ENCODE data around the gene GCN1. TPM values are rescaled to one million over a fixed set of nuclear protein-coding genes. Genes with fewer than 3 reads are reported as not detected.

The GCN1 gene
- polyA plus RNA-seq, 3 donors = 5.0 to 22.1 (median 8.3) TPM

DNA sequence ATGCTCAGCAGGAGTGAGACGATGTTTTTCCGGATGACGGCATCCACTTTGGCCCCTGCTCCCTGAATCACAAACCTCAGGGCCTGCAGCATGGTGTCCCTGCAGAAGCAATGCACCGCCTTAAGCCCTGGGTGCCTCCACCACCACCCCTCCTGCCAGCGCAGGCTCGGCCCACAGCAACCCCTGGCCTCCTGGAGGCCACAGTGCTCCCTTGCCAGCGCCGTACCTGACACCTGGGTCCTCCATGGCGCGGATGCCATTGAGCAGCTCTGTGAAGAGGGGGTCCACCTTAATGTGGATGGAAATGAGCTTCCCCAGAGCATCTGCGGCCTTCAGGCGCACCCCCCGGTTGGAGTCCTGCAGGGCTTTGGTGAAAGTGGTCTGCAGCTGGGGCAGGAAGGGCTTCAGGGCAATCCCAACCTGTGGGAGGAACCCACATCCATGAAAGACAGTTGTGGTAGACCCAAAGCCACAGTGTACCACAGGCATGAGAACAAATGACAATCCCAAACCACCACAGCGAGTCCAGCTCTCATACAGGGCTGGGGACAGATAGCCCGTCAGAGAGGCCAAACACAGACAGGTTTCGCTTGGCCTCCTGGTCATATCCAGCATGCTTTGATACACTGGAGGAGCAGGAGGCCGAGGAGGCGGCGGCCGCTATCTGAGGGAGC lies 60.1 kb downstream of the GCN1 start:
- Histone ChIP-seq H3K9me3 (replicated peaks in 1 of 2; ENCODE audit: control insufficient read depth in 1 of 2, insufficient read depth in 1 of 2, low read length in 2 of 2) (no peaks in the 10 kb centered on the region), H3K36me3 (replicated peaks in 1 of 2; ENCODE audit: control insufficient read depth in 1 of 2, insufficient read depth in 2 of 2, low read length in 2 of 2) (peaks cover 98 to 100% of the 10 kb centered on the region in 2 donors), H2AFZ (ENCODE audit: insufficient read depth, low read depth, low read length, poor library complexity, severe bottlenecking) (no peak overlapping the region), H3K27ac (ENCODE audit: low read depth in 1 of 2, low read length in 2 of 2) (no peak overlapping the region), H3K27me3 (ENCODE audit: control insufficient read depth in 2 of 2, insufficient read depth in 2 of 2, low read length in 2 of 2) (no peaks in the 10 kb centered on the region), H3K4me1 (ENCODE audit: control insufficient read depth in 1 of 2, insufficient read depth in 2 of 2, low read length in 2 of 2) (no peaks in the 10 kb centered on the region), H3K4me2 (replicated peaks; ENCODE audit: extremely low read depth, low read length, poor library complexity, severe bottlenecking) (no peak overlapping the region), H3K9ac (ENCODE audit: insufficient read depth, low read length, poor library complexity, severe bottlenecking) (no peak overlapping the region), H3K4me3 (replicated peaks in 1 of 3; ENCODE audit: low read depth in 2 of 3, low read length in 3 of 3) (no peak overlapping the region), H4K20me1 (ENCODE audit: insufficient read depth, low read length) (peaks cover 12% of the 10 kb centered on the region), H3K79me2 (ENCODE audit: insufficient read depth, low read length) (no peaks in the 10 kb centered on the region)
- H3K36me3 Mint-ChIP-seq = peaks cover 91 to 99% of the 10 kb centered on the region in 2 donors
- WGBS (ENCODE audit: insufficient coverage) = 100% methylated on average over 17 of the region's 20 CpGs
- H3K9me3 Mint-ChIP-seq = peaks cover 0 to 1% (median 0%) of the 10 kb centered on the region in 7 donors
- H3K4me3 Mint-ChIP-seq = no peak overlapping the region
- intact Hi-C loops (cut with micrococcal nuclease) = no loop called here
- H3K27me3 Mint-ChIP-seq (ENCODE audit: low read depth in 3 of 3) = no peaks in the 10 kb centered on the region
- TF ChIP-seq, protein P1, sequence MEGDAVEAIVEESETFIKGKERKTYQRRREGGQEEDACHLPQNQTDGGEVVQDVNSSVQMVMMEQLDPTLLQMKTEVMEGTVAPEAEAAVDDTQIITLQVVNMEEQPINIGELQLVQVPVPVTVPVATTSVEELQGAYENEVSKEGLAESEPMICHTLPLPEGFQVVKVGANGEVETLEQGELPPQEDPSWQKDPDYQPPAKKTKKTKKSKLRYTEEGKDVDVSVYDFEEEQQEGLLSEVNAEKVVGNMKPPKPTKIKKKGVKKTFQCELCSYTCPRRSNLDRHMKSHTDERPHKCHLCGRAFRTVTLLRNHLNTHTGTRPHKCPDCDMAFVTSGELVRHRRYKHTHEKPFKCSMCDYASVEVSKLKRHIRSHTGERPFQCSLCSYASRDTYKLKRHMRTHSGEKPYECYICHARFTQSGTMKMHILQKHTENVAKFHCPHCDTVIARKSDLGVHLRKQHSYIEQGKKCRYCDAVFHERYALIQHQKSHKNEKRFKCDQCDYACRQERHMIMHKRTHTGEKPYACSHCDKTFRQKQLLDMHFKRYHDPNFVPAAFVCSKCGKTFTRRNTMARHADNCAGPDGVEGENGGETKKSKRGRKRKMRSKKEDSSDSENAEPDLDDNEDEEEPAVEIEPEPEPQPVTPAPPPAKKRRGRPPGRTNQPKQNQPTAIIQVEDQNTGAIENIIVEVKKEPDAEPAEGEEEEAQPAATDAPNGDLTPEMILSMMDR (IDR thresholded peaks at IDR 0.05) = no peak
- no peak for DNase-seq
- H3K4me1 Mint-ChIP-seq = no peaks in the 10 kb centered on the region
- peak overlapping the region in 1 of 7 donors; percentile 63 for H3K27ac Mint-ChIP-seq

DNA sequence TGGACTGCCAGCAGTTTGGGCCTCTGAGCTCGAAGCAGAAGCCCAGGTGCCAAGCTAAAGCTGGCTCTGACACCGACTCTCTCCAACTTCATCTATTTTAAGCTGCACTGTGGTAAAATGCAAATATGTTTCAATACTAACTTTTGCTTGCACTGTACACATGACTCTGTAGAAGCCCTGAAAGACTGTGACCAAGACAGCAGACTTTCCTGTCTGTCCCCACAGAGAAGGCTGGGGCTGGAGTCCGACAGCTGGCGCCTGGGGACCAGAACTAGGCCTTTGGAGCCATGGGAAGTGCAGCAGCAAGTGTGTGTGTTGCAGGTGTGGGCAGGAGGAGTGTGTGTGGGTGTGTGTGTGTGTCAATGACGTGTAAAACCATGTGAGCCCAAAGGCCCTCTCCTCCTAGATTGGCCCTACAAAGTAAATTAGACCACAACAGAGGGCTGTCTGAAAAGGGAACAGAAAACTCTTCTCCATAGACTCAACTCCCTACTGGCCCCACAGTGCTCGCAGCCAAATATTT lies 61.6 kb downstream of the GCN1 start:
- no peak overlapping the region for H3K4me2 ChIP-seq (replicated peaks; ENCODE audit: extremely low read depth, low read length, poor library complexity, severe bottlenecking)

More for the DNA sequence above, 61.6 kb downstream of the GCN1 start:
- Histone ChIP-seq H3K4me3 (replicated peaks in 1 of 3; ENCODE audit: low read depth in 2 of 3, low read length in 3 of 3) (no peak overlapping the region), H3K9me3 (replicated peaks in 1 of 2; ENCODE audit: control insufficient read depth in 1 of 2, insufficient read depth in 1 of 2, low read length in 2 of 2) (no peaks in the 10 kb centered on the region), H3K36me3 (replicated peaks in 1 of 2; ENCODE audit: control insufficient read depth in 1 of 2, insufficient read depth in 2 of 2, low read length in 2 of 2) (peaks cover 94 to 100% of the 10 kb centered on the region in 2 donors), H2AFZ (ENCODE audit: insufficient read depth, low read depth, low read length, poor library complexity, severe bottlenecking) (no peak overlapping the region), H3K79me2 (ENCODE audit: insufficient read depth, low read length) (no peaks in the 10 kb centered on the region), H3K9ac (ENCODE audit: insufficient read depth, low read length, poor library complexity, severe bottlenecking) (no peak overlapping the region), H4K20me1 (ENCODE audit: insufficient read depth, low read length) (peaks cover 13% of the 10 kb centered on the region), H3K27me3 (ENCODE audit: control insufficient read depth in 2 of 2, insufficient read depth in 2 of 2, low read length in 2 of 2) (no peaks in the 10 kb centered on the region), H3K27ac (ENCODE audit: low read depth in 1 of 2, low read length in 2 of 2) (no peak overlapping the region), H3K4me1 (ENCODE audit: control insufficient read depth in 1 of 2, insufficient read depth in 2 of 2, low read length in 2 of 2) (no peaks in the 10 kb centered on the region)
- intact Hi-C loops (cut with micrococcal nuclease) = no loop called here
- H3K36me3 Mint-ChIP-seq = peaks cover 95 to 99% of the 10 kb centered on the region in 2 donors
- no peak overlapping the region for H3K27ac Mint-ChIP-seq
- H3K27me3 Mint-ChIP-seq (ENCODE audit: low read depth in 3 of 3) = peaks cover 0 to 4% (median 0%) of the 10 kb centered on the region in 3 donors
- H3K4me3 Mint-ChIP-seq = no peak overlapping the region
- peaks cover under 1% of the 10 kb centered on the region for H3K4me1 Mint-ChIP-seq
- 100% methylated on average over 3 of the region's 6 CpGs for WGBS (ENCODE audit: insufficient coverage)
- no peak for DNase-seq
- no peaks in the 10 kb centered on the region for H3K9me3 Mint-ChIP-seq
- TF ChIP-seq, protein P1 (IDR thresholded peaks at IDR 0.05) = no peak
